Spleen (tissue), 11 donors: ENCODE results near the gene VDAC2. TPM values are rescaled to one million over a fixed set of nuclear protein-coding genes. Genes with fewer than 3 reads are reported as not detected.
"Not testable (repeated sequence)": the region's sequence is repeated elsewhere in the genome, so short reads cannot be mapped to it uniquely, and the experiment has no call there.

Experiments used
- DNase-seq: peaks from one replicate; pipeline ENCODE4 v3.0.0-alpha.2; 2020
- H3K27ac ChIP-seq, 8 donors: fragments of 200-600 bp; sonication (generic) in 7 of 8; 1 replicate in 4 of 8; 2 replicates in 4 of 8; pipeline versions ENCODE4 v1.5.0 to v1.8.0; 2016 to 2021; ENCODE audit warnings: inconsistent platforms in 4 of 8, mild to moderate bottlenecking in 4 of 8, moderate library complexity in 1 of 8
- H3K27me3 ChIP-seq, 7 donors: fragments of 200-600 bp; sonication (generic) in 6 of 7; replicated peaks in 1 of 7; 1 replicate in 4 of 7; 2 replicates in 3 of 7; pipeline versions ENCODE4 v1.5.0 to v1.8.0; 2016 to 2021; ENCODE audit warnings: inconsistent platforms in 3 of 7, mild to moderate bottlenecking in 1 of 7
- H3K36me3 ChIP-seq, 6 donors: fragments of 200-600 bp; sonication (generic) in 5 of 6; 1 replicate in 4 of 6; 2 replicates in 2 of 6; pipeline versions ENCODE4 v1.5.0 to v1.8.0; 2016 to 2021; ENCODE audit warnings: inconsistent platforms in 2 of 6
- H3K4me1 ChIP-seq, 6 donors: fragments of 200-600 bp; sonication (generic) in 5 of 6; 1 replicate in 3 of 6; 2 replicates in 3 of 6; pipeline versions ENCODE4 v1.5.0 to v1.8.0; 2016 to 2021; ENCODE audit warnings: inconsistent platforms in 3 of 6
- H3K4me3 ChIP-seq, 8 donors: fragments of 200-600 bp; sonication (generic) in 7 of 8; 1 replicate in 4 of 8; 2 replicates in 4 of 8; pipeline versions ENCODE4 v1.5.0 to v1.8.0; 2016 to 2021; ENCODE audit warnings: inconsistent platforms in 4 of 8, mild to moderate bottlenecking in 4 of 8, moderate library complexity in 2 of 8
- H3K9me3 ChIP-seq, 8 donors: fragments of 200-600 bp; sonication (generic) in 7 of 8; 1 replicate in 4 of 8; 2 replicates in 4 of 8; pipeline versions ENCODE4 v1.5.0 to v1.8.0; 2016 to 2021; ENCODE audit warnings: inconsistent platforms in 4 of 8
- POLR2A ChIP-seq, 3 donors: fragments of 450-650 bp; IDR thresholded peaks; one replicate each; pipeline ENCODE4 v1.5.1; 2017; ENCODE audit warnings: antibody characterized with exemption in 3 of 3, mild to moderate bottlenecking in 1 of 3
- POLR2AphosphoS5 ChIP-seq, 3 donors: sonication (generic); formaldehyde crosslinking; IDR thresholded peaks; one replicate each; pipeline ENCODE4 v1.5.1; 2017; ENCODE audit warnings: antibody characterized with exemption in 3 of 3
- WGBS, 5 donors: extraction: QIAGEN DNeasy Blood & Tissue Kit in 3 of 5; methylation state at CpG; one replicate each; pipeline versions ENCODE4 v1.1.5 to v1.1.7; 2013 to 2018; 5-methylcytosine and 5-hydroxymethylcytosine counted together
- intact Hi-C: fragments of 100-400 bp; cut with DNase I; formaldehyde crosslinking; loops from one replicate; pipeline ENCODE4 v1.15.0; 2023; ENCODE audit warnings: low total_unique reads
- polyA plus RNA-seq, 3 donors: library from polyadenylated mRNA; stranded (reverse); fragments of 200-250 nt; gene quantifications; one replicate each; pipeline ENCODE4 v1.2.1, GENCODE V29; 2013
- total RNA-seq, 7 donors: library from RNA; depleted of rRNA in 3 of 7; stranded (reverse); fragments of >200 nt in 3 of 7; fragmentation: NEBNext Ultra II Directional in 4 of 7; extraction: Animal tissue kit (Norgen Biotek cat#: 25700) in 4 of 7; gene quantifications; one replicate each; pipeline versions ENCODE4 v1.1.0 to v1.2.1, GENCODE V29; 2016 to 2021
- TF ChIP-seq, protein P1 (sequence below), 11 experiments: fragments of 200-600 bp in 7 of 11; fragments of 450-650 bp in 4 of 11; sonication (generic) in 4 of 11; IDR thresholded peaks in 8 of 11; conservative IDR thresholded peaks in 3 of 11; 1 replicate in 7 of 11; 2 replicates in 4 of 11; pipeline versions ENCODE4 v1.4.0 to v1.8.0; 2016 to 2021; ENCODE audit warnings: antibody characterized with exemption in 11 of 11, inconsistent platforms in 4 of 11, mild to moderate bottlenecking in 1 of 11
- donor health status: healthy with polysubstance abuse.
- donor health status: DM: no; HTN: no; CAD: no; lungs with moderate emphysema.
- donor health status: DM: no; HTN: no; CAD: no.
- donor health status: Bipolar disorder and iron deficiency.
- donor health status: healthy.
- donor health status: DM: no; HTN: no; CAD: no.
- donor health status: DM: yes; HTN: yes; CAD: no.

Gene VDAC2
- total and polyA plus RNA-seq, 10 donors, result 62.0 to 108 (median 88.7) TPM

DNA sequence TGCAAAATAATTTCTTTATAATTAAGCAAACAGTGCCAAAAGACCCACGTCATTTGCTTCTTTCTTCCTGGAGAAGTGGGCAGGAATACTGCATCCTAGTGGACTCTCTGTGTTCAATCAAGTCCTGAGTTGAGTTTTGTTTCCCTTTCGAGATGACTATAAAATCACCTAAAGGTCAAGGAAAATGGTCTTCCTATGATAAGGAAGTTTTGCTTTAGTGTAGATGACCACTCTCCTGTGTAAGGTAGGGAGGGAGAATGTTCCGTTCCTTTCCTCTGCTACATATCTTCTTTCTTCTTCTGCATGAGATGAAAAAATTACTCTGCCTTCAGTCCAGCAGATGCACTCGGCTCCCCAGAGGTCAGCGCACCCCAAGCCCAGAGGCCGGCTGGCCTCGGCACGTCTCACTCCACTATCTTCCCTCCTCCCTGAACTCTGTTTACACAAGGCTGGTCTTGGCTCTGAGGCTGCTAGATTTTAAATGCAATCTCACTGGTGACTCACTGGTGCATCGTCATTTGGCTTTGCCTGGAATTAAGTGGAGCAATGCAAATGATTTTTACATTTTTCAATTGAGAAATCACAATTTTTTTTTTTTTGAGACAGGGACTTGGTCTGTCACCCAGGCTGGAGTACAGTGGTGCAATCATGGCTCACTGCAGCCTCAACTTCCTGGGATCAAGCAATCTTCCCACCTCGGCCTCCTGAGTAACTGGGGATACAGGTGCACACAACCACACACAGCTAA, 18.6 kb upstream of the VDAC2 start:
- peak overlapping the region in 3 of 8 donors; percentile 30 to 46 (median 39) for H3K27ac ChIP-seq
- H3K9me3 ChIP-seq, result no peaks in the 10 kb centered on the region
- DNase-seq, result no peak
- intact Hi-C loops, result no loop called here
- TF ChIP-seq POLR2A (IDR thresholded peaks at IDR 0.05) (no peak), POLR2AphosphoS5 (IDR thresholded peaks at IDR 0.05) (peak in 2 of 3 donors; percentile 37 to 42)
- TF ChIP-seq, protein P1, sequence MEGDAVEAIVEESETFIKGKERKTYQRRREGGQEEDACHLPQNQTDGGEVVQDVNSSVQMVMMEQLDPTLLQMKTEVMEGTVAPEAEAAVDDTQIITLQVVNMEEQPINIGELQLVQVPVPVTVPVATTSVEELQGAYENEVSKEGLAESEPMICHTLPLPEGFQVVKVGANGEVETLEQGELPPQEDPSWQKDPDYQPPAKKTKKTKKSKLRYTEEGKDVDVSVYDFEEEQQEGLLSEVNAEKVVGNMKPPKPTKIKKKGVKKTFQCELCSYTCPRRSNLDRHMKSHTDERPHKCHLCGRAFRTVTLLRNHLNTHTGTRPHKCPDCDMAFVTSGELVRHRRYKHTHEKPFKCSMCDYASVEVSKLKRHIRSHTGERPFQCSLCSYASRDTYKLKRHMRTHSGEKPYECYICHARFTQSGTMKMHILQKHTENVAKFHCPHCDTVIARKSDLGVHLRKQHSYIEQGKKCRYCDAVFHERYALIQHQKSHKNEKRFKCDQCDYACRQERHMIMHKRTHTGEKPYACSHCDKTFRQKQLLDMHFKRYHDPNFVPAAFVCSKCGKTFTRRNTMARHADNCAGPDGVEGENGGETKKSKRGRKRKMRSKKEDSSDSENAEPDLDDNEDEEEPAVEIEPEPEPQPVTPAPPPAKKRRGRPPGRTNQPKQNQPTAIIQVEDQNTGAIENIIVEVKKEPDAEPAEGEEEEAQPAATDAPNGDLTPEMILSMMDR (IDR thresholded peaks at IDR 0.05 in 8 of 11, conservative IDR thresholded peaks at IDR 0.05 in 3 of 11), result no peak
- H3K27me3 ChIP-seq, result no peaks in the 10 kb centered on the region
- WGBS, 5 donors, result 70 to 79% (median 76%) methylated on average over 10 of the region's 10 CpGs
- H3K4me1 ChIP-seq, result peaks cover 0 to 22% (median 4%) of the 10 kb centered on the region in 6 donors
- H3K4me3 ChIP-seq, result no peak overlapping the region
- H3K36me3 ChIP-seq, result peaks cover 0 to 10% (median 0%) of the 10 kb centered on the region in 6 donors

DNA sequence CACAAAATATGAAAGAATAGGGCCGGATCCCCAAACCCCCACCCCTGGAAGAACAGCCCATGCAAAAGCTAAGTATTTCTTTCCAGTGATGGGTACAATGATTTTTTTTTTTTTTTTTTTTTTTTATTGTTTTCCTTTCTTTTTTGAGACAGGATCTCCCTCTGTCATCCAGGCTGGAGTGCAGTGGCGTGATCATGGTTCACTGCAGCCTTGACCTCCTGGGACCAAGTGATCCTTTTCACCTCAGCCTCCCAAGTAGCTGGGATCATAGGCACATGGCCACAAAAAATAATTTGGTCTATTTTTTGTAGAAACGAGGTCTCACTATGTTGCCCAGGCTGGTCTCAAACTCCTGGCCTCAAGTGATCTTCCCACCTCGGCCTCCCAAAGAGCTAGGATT, 16.0 kb upstream of the VDAC2 start:
- DNase-seq, H3K4me3 ChIP-seq: not testable (repeated sequence)

DNA sequence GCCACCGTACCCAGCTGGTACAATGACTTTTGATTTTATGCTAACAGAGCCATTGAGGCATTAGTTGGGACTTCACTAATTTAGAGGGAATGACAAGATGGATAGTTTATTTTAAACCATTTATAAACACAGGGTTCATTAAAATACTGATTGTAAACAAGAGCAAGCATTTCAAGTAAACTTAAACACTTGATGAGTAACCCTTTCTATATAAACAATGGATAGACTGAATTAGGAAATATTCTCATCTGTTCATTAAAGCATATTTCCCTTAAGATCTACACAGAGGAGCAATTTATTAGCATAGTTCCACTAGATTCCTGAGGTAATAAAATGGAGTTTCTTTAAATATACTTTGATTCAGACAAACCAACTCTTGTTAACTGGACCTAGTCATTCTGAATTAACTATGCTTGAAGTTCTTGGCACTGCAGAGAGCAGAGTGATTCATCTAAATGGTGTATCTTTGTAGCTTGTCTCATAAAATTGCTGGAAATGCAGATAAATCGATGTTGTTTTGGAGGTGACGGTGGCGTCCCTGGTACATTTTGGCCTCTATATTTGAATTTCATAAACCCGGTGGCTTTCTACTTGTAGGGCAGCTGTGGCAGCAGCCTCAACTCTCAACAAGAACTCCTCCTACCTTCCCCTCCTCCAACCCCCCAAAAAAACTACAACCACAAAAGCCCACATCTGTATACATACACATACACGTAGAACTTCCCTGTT, 15.4 kb upstream of the VDAC2 start:
- 88 to 99% (median 94%) methylated on average over 6 of the region's 6 CpGs for WGBS, 5 donors
- no peak for TF ChIP-seq POLR2AphosphoS5 (IDR thresholded peaks at IDR 0.05)
- TF ChIP-seq POLR2A (IDR thresholded peaks at IDR 0.05), result no peak
- TF ChIP-seq, protein P1 (IDR thresholded peaks at IDR 0.05 in 8 of 11, conservative IDR thresholded peaks at IDR 0.05 in 3 of 11), result no peak
- H3K27ac ChIP-seq, result no peak overlapping the region

More for the DNA sequence above, 16.0 kb upstream of the VDAC2 start:
- H3K4me1 ChIP-seq, result peaks cover 0 to 24% (median 0%) of the 10 kb centered on the region in 6 donors
- H3K27ac ChIP-seq, H3K9me3 ChIP-seq, intact Hi-C loops, H3K27me3 ChIP-seq, H3K36me3 ChIP-seq: not testable (repeated sequence)
- 91 to 99% (median 97%) methylated on average over 4 of the region's 4 CpGs for WGBS, 5 donors

DNA sequence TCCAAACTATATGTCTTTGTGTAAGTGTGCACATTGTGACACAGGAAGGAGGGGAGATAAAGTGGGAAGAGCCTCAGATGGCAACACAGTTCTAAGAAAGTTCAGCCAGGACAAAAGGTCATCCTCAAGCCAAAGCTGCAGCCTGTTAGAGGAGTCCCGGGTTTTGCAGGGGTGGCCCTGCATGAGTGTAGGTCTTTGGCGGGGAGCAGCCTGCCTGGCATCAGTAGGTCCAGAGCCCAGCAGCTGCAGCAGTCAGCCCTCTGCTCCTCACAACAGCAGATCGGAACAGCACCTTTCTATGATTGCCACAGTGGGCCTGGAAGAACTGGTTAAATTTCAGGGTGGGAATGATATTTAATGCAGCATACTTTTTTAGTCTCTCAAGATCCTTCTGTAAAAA, 13.5 kb upstream of the VDAC2 start:
- Histone ChIP-seq H3K27me3 (no peaks in the 10 kb centered on the region), H3K4me1 (peaks cover 0 to 18% (median 0%) of the 10 kb centered on the region in 6 donors), H3K9me3 (no peaks in the 10 kb centered on the region), H3K4me3 (no peak overlapping the region), H3K36me3 (peaks cover 0 to 10% (median 0%) of the 10 kb centered on the region in 6 donors), H3K27ac (no peak overlapping the region)
- intact Hi-C loops, result no loop called here
- 85 to 93% (median 89%) methylated on average over 2 to 3 of the region's 3 CpGs for WGBS, 5 donors
- no peak for TF ChIP-seq POLR2A (IDR thresholded peaks at IDR 0.05)
- TF ChIP-seq, protein P1 (IDR thresholded peaks at IDR 0.05 in 8 of 11, conservative IDR thresholded peaks at IDR 0.05 in 3 of 11), result no peak
- no peak for TF ChIP-seq POLR2AphosphoS5 (IDR thresholded peaks at IDR 0.05)
- no peak for DNase-seq

More for the DNA sequence above, 15.4 kb upstream of the VDAC2 start:
- Histone ChIP-seq H3K4me1 (peaks cover 0 to 24% (median 0%) of the 10 kb centered on the region in 6 donors), H3K27me3 (no peaks in the 10 kb centered on the region), H3K4me3 (no peak overlapping the region), H3K36me3 (peaks cover 0 to 10% (median 0%) of the 10 kb centered on the region in 6 donors), H3K9me3 (no peaks in the 10 kb centered on the region)
- intact Hi-C loops, result no loop called here
- no peak for DNase-seq
